Measurements from ENCODE around the gene AGO4.

DNA sequence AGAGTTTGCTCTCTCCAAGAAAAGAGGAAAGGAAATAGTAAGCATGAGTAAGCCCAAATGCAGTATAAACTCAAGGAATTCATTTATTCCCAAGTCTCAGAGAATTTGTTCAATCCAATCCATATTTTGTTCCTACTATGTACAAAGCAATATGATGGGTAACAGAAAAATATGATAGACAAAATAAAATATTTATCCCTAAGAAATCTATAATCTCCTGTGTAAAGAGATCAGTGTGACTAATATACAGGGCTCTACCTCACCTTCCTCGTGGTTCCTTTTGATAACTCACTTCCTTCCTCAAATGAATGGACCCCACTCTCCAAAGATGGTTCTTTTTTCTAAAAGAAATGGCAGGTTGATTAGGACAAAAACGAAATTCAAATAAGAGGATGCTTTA, 45.7 kb upstream of the AGO4 start:
- TF ChIP-seq POLR2A (IDR thresholded peaks at IDR 0.05; ENCODE audit: borderline replicate concordance, extremely low read depth, insufficient read depth, insufficient read length) (no peak), CTCF (IDR thresholded peaks at IDR 0.05 in 2 of 3, conservative IDR thresholded peaks at IDR 0.05 in 1 of 3; ENCODE audit: borderline replicate concordance in 1 of 3, insufficient read depth in 1 of 3, low read depth in 2 of 3, low read length in 2 of 3) (no peak), EZH2 (IDR thresholded peaks at IDR 0.05) (no peak), SRF (IDR thresholded peaks at IDR 0.05; ENCODE audit: low read depth) (no peak), MAX (IDR thresholded peaks at IDR 0.05) (no peak), POLR2AphosphoS5 (IDR thresholded peaks at IDR 0.05; ENCODE audit: low read depth, low read length) (no peak), CEBPB (IDR thresholded peaks at IDR 0.05; ENCODE audit: low read depth) (no peak)
